Measurements from ENCODE around the gene CNST. TPM values are rescaled to one million over a fixed set of nuclear protein-coding genes. Genes with fewer than 3 reads are reported as not detected.

CNST gene
- total RNA-seq, 2 experiments from 2014 or later, result 14.6 to 25.1 TPM

DNA sequence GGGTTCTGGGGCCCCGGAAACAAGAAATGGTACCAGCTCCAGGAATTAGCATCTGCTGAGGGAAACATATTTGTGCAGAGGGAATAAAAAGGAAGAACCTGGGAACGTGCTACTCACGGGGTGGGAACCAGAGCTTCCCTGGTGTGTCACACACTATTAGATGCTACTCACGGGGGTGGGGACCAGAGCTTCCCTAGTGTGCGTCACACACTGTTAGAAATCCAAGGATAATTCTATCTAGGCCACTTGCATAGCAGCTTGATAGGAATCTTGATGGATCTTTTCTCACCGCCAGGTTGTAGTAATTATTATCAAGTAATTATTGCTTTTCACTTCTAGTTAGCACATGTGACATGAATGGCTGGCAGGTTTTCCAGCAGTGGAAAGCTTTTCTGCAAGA, 103.4 kb downstream of the CNST start:
- no peak overlapping the region for H3K27ac ChIP-seq (ENCODE audit: low read depth, low read length, poor library complexity, severe bottlenecking)
- H3K9me2 ChIP-seq (ENCODE audit: insufficient read depth, low read length), result no peaks in the 10 kb centered on the region
- no peaks in the 10 kb centered on the region for H4K20me1 ChIP-seq (ENCODE audit: insufficient read depth, low read length)
- DNase-seq (ENCODE audit: low spot score), result no peak
- H3K36me3 ChIP-seq (ENCODE audit: insufficient read depth, low read length), result peaks cover 9% of the 10 kb centered on the region; the same call in 1 of the 2 replicates
- POLR2A ChIA-PET, result no interaction called here
- H2AFZ ChIP-seq (ENCODE audit: low read length), result no peak overlapping the region
- CTCF ChIA-PET (ENCODE audit: unreplicated experiment), result no interaction called here
- H3K9me3 ChIP-seq (ENCODE audit: low read length), result no peaks in the 10 kb centered on the region
- H3K4me1 ChIP-seq (ENCODE audit: insufficient read depth, low read length, poor library complexity, severe bottlenecking), result no peaks in the 10 kb centered on the region
- intact Hi-C loops (cut with micrococcal nuclease; ENCODE audit: unreplicated experiment), result no loop called here
- H3K4me3 ChIP-seq (ENCODE audit: low read depth, low read length, poor library complexity, severe bottlenecking), result no peak overlapping the region
- H3K79me2 ChIP-seq (ENCODE audit: insufficient read depth, low read depth, low read length), result no peaks in the 10 kb centered on the region
- no TSS peak for BruUV-seq (replicated peaks)
- no peak overlapping the region for H3K4me2 ChIP-seq (ENCODE audit: low read length)
- TF ChIP-seq, protein P1, sequence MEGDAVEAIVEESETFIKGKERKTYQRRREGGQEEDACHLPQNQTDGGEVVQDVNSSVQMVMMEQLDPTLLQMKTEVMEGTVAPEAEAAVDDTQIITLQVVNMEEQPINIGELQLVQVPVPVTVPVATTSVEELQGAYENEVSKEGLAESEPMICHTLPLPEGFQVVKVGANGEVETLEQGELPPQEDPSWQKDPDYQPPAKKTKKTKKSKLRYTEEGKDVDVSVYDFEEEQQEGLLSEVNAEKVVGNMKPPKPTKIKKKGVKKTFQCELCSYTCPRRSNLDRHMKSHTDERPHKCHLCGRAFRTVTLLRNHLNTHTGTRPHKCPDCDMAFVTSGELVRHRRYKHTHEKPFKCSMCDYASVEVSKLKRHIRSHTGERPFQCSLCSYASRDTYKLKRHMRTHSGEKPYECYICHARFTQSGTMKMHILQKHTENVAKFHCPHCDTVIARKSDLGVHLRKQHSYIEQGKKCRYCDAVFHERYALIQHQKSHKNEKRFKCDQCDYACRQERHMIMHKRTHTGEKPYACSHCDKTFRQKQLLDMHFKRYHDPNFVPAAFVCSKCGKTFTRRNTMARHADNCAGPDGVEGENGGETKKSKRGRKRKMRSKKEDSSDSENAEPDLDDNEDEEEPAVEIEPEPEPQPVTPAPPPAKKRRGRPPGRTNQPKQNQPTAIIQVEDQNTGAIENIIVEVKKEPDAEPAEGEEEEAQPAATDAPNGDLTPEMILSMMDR (conservative IDR thresholded peaks at IDR 0.05; ENCODE audit: low read length), result no peak
- TF ChIP-seq EZH2phosphoT487 (IDR thresholded peaks at IDR 0.05; ENCODE audit: borderline replicate concordance, low read depth, low read length), result no peak

DNA sequence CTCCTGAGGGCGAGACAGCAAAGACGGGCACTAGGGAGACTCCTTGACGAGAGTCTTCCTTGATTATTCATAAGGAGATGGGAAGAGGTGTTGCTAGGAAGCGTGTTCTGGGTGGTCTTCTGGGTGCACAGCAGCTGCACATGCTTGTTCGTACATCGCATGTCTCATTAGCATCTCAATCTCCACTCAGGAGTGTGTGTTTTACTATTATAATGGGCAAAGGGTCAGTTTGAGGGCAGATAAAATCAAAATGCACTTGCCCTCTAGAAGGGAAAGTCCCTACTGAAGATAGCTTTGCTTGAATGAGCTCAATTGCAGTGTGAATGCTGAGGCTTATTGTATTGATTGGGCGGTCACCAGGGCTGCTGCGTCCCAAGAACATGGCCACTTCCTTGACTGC, 107.8 kb downstream of the CNST start:
- Histone ChIP-seq H3K9me3 (ENCODE audit: low read length) (no peaks in the 10 kb centered on the region), H3K27ac (ENCODE audit: low read depth, low read length, poor library complexity, severe bottlenecking) (no peak overlapping the region), H2AFZ (ENCODE audit: low read length) (no peak overlapping the region), H4K20me1 (ENCODE audit: insufficient read depth, low read length) (no peaks in the 10 kb centered on the region), H3K4me3 (ENCODE audit: low read depth, low read length, poor library complexity, severe bottlenecking) (no peak overlapping the region), H3K79me2 (ENCODE audit: insufficient read depth, low read depth, low read length) (no peaks in the 10 kb centered on the region), H3K9me2 (ENCODE audit: insufficient read depth, low read length) (no peaks in the 10 kb centered on the region), H3K4me2 (ENCODE audit: low read length) (no peak overlapping the region), H3K36me3 (ENCODE audit: insufficient read depth, low read length) (no peaks in the 10 kb centered on the region), H3K4me1 (ENCODE audit: insufficient read depth, low read length, poor library complexity, severe bottlenecking) (no peaks in the 10 kb centered on the region)
- no peak for DNase-seq (ENCODE audit: low spot score)
- ChIA-PET POLR2A (interaction anchor here (0.6 to 1.2 kb wide), 3 partner anchors 9 to 832 kb away, joined by 3 read pairs; no protein-coding TSS in a partner anchor), CTCF (ENCODE audit: unreplicated experiment) (interaction anchor here (0.9 kb wide), 1 partner anchor 15 kb away, joined by 4 read pairs; no protein-coding TSS in a partner anchor)
- BruUV-seq (replicated peaks), result no TSS peak
- intact Hi-C loops (cut with micrococcal nuclease; ENCODE audit: unreplicated experiment), result no loop called here
- TF ChIP-seq, protein P1 (conservative IDR thresholded peaks at IDR 0.05; ENCODE audit: low read length), result no peak
- no peak for TF ChIP-seq EZH2phosphoT487 (IDR thresholded peaks at IDR 0.05; ENCODE audit: borderline replicate concordance, low read depth, low read length)

DNA sequence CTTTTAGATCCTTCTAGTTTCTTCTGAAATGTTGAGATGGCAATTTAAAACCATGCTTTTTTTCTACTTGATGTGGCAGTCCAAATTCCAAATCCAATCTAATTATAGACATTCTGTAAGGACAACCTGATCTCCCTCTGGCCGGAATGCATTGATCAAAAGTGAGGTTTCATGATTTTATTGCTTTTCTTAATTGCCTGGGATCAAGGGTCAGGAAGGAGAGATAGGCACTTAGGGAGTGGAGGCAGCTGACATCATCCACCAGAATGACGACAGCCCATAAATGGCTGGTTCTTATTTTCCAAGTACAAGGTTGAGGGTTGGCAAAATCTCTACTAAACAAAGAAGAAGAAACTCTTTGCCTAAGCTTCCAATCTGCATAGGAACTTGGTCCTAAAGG, 111.6 kb downstream of the CNST start:
- Histone ChIP-seq H2AFZ (ENCODE audit: low read length) (no peak overlapping the region), H3K79me2 (ENCODE audit: insufficient read depth, low read depth, low read length) (no peaks in the 10 kb centered on the region), H4K20me1 (ENCODE audit: insufficient read depth, low read length) (no peaks in the 10 kb centered on the region), H3K4me1 (ENCODE audit: insufficient read depth, low read length, poor library complexity, severe bottlenecking) (no peaks in the 10 kb centered on the region), H3K27ac (ENCODE audit: low read depth, low read length, poor library complexity, severe bottlenecking) (no peak overlapping the region), H3K36me3 (ENCODE audit: insufficient read depth, low read length) (no peaks in the 10 kb centered on the region), H3K9me2 (ENCODE audit: insufficient read depth, low read length) (no peaks in the 10 kb centered on the region), H3K9me3 (ENCODE audit: low read length) (no peaks in the 10 kb centered on the region), H3K4me2 (ENCODE audit: low read length) (no peak overlapping the region), H3K4me3 (ENCODE audit: low read depth, low read length, poor library complexity, severe bottlenecking) (no peak overlapping the region)
- ChIA-PET CTCF (ENCODE audit: unreplicated experiment) (no interaction called here), POLR2A (interaction anchor here (0.6 kb wide), 1 partner anchor 122 kb away, joined by 3 read pairs; no protein-coding TSS in a partner anchor)
- BruUV-seq (replicated peaks), result no TSS peak
- intact Hi-C loops (cut with micrococcal nuclease; ENCODE audit: unreplicated experiment), result no loop called here
- TF ChIP-seq, protein P1 (conservative IDR thresholded peaks at IDR 0.05; ENCODE audit: low read length), result no peak
- no peak for TF ChIP-seq EZH2phosphoT487 (IDR thresholded peaks at IDR 0.05; ENCODE audit: borderline replicate concordance, low read depth, low read length)
- no peak for DNase-seq (ENCODE audit: low spot score)

All from OCI-LY7 (cell line).